Pancreas (tissue), 10 donors: ENCODE results near the gene PRLH. TPM values are rescaled to one million over a fixed set of nuclear protein-coding genes. Genes with fewer than 3 reads are reported as not detected.
A peak's percentile ranks its signal among the peaks of the same experiment; 100 is the strongest.

Experiments used
- ATAC-seq, 4 donors: fragments of 200-7000 bp; cut with Tn5 transposase; one replicate each; pipeline versions ENCODE4 v1.8.0 to v1.9.1; 2020; ENCODE audit warnings: mild to moderate bottlenecking in 4 of 4, moderate library complexity in 4 of 4
- DNase-seq, 6 donors: peaks; one replicate each; pipeline ENCODE4 v3.0.0-alpha.2; 2020
- FAIRE-seq: peaks from 2 replicates; lab custom pipeline; 2012; peaks lifted over from hg19 to GRCh38; lab: Jason Lieb, UNC
- H3K27ac ChIP-seq, 4 donors: fragments of 200-600 bp; sonication (generic); 1 replicate in 3 of 4; 2 replicates in 1 of 4; pipeline versions ENCODE4 v1.5.0 to v1.8.0; 2020
- H3K27me3 ChIP-seq, 4 donors: fragments of 200-600 bp; one replicate each; pipeline ENCODE4 v1.8.0; 2021
- H3K36me3 ChIP-seq, 3 donors: fragments of 200-600 bp; sonication (generic) in 1 of 3; one replicate each; pipeline versions ENCODE4 v1.5.0 to v1.8.0; 2020 to 2021
- H3K4me1 ChIP-seq, 3 donors: fragments of 200-600 bp; one replicate each; pipeline ENCODE4 v1.8.0; 2021
- H3K4me3 ChIP-seq, 4 donors: fragments of 200-600 bp; sonication (generic) in 2 of 4; one replicate each; pipeline versions ENCODE4 v1.5.0 to v1.8.0; 2020 to 2021
- H3K9me3 ChIP-seq, 4 donors: fragments of 200-600 bp; one replicate each; pipeline ENCODE4 v1.8.0; 2021
- WGBS, 2 donors: extraction: QIAGEN DNeasy Blood & Tissue Kit; methylation state at CpG; one replicate each; pipeline ENCODE4 v1.1.7; 2013; 5-methylcytosine and 5-hydroxymethylcytosine counted together
- intact Hi-C, 3 donors: fragments of 100-400 bp; cut with DNase I; formaldehyde crosslinking; loops; one replicate each; pipeline versions ENCODE4 v1.11.1 to v1.14.2; 2022
- polyA plus RNA-seq, 2 donors: library from polyadenylated mRNA; stranded (reverse); fragments of 200-250 nt; gene quantifications; one replicate each; pipeline ENCODE4 v1.2.3, GENCODE V29; 2013
- total RNA-seq, 6 donors: library from RNA; stranded (reverse); fragmentation: NEBNext Ultra II Directional in 4 of 6; extraction: Animal tissue kit (Norgen Biotek cat#: 25700) in 4 of 6; gene quantifications; one replicate each; pipeline versions ENCODE4 v1.2.1 to v1.2.4, GENCODE V29; 2021 to 2023
- TF ChIP-seq, protein P1 (sequence below), 4 donors: fragments of 200-600 bp; sonication (generic) in 3 of 4; IDR thresholded peaks; one replicate each; pipeline versions ENCODE4 v1.5.0 to v1.8.0; 2021; ENCODE audit warnings: antibody characterized with exemption in 4 of 4
- donor health status: healthy with polysubstance abuse.
- donor health status: DM: no; HTN: no; CAD: no; lungs with moderate emphysema.
- donor health status: DM: no; HTN: no; CAD: no.
- donor health status: control.
- donor health status: control.
- donor health status: Bipolar disorder and iron deficiency.
- donor health status: DM: yes; HTN: yes; CAD: no.
- donor health status: DM: no; HTN: no; CAD: no.
- donor health status: DM: no; HTN: no; CAD: no.
- donor health status: DM: yes; HTN: yes; CAD: no.

Gene PRLH
- total and polyA plus RNA-seq, 8 donors, result not detected

GRCh38 chr2:237549216-237549615, 17.2 kb upstream of the PRLH start:
- ATAC-seq (no peak), DNase-seq (peak in 1 of 6 donors; percentile 35), FAIRE-seq (no peak)
- no peaks in the 10 kb centered on the region for H3K36me3 ChIP-seq
- no peak overlapping the region for H3K27ac ChIP-seq
- 87 to 92% methylated on average over 8 of the region's 8 CpGs for WGBS, 2 donors
- intact Hi-C loops, result no loop called here
- H3K4me1 ChIP-seq, result no peaks in the 10 kb centered on the region
- H3K4me3 ChIP-seq, result no peak overlapping the region
- TF ChIP-seq, protein P1, sequence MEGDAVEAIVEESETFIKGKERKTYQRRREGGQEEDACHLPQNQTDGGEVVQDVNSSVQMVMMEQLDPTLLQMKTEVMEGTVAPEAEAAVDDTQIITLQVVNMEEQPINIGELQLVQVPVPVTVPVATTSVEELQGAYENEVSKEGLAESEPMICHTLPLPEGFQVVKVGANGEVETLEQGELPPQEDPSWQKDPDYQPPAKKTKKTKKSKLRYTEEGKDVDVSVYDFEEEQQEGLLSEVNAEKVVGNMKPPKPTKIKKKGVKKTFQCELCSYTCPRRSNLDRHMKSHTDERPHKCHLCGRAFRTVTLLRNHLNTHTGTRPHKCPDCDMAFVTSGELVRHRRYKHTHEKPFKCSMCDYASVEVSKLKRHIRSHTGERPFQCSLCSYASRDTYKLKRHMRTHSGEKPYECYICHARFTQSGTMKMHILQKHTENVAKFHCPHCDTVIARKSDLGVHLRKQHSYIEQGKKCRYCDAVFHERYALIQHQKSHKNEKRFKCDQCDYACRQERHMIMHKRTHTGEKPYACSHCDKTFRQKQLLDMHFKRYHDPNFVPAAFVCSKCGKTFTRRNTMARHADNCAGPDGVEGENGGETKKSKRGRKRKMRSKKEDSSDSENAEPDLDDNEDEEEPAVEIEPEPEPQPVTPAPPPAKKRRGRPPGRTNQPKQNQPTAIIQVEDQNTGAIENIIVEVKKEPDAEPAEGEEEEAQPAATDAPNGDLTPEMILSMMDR (IDR thresholded peaks at IDR 0.05), result no peak
- no peaks in the 10 kb centered on the region for H3K9me3 ChIP-seq
- H3K27me3 ChIP-seq, result no peaks in the 10 kb centered on the region

DNA sequence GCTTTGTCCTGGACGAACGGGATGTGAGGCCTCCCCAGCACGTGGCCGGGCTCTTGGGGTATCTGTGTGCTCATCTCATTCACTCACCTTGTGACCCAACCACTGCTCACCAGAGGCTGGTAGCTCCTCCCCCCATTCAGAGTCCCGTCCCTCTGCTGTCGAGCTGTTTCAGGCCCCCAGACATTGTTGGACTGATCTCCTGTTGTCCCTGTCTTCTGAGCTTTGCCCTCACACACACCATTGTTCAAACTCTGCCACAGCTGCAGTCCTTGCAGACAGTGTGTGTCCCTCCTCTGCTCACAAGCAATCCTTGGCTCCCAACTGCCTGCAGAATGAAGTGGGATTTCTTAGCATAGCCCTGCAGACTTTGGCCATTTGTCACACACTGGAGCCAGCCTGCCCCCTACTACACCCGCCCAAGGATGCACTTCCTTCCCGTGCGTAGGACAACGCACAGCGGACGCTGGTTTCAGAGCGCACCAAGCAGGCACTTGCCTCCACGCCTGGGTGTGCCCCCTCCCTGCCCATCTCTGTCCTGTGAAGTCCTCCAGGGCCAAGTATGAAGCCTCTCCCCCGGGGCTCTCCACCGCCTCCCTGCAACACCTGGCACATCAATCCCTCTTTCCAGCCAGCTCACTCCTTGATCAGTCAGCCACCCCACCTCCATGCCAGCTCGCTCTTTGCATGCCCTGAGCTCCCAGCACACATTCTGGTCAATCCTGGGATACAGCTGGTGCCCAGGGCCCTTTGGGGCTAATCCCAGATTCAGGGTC, 16.5 kb upstream of the PRLH start:
- intact Hi-C loops, result no loop called here
- H3K27me3 ChIP-seq, result no peaks in the 10 kb centered on the region
- no peaks in the 10 kb centered on the region for H3K9me3 ChIP-seq
- no peak overlapping the region for H3K27ac ChIP-seq
- no peaks in the 10 kb centered on the region for H3K36me3 ChIP-seq
- TF ChIP-seq, protein P1 (IDR thresholded peaks at IDR 0.05), result no peak
- H3K4me3 ChIP-seq, result no peak overlapping the region
- peak in 1 of 6 donors; percentile 35 for DNase-seq
- no peak for FAIRE-seq
- WGBS, 2 donors, result 78 to 85% methylated on average over 17 of the region's 17 CpGs
- no peak for ATAC-seq
- no peaks in the 10 kb centered on the region for H3K4me1 ChIP-seq

DNA sequence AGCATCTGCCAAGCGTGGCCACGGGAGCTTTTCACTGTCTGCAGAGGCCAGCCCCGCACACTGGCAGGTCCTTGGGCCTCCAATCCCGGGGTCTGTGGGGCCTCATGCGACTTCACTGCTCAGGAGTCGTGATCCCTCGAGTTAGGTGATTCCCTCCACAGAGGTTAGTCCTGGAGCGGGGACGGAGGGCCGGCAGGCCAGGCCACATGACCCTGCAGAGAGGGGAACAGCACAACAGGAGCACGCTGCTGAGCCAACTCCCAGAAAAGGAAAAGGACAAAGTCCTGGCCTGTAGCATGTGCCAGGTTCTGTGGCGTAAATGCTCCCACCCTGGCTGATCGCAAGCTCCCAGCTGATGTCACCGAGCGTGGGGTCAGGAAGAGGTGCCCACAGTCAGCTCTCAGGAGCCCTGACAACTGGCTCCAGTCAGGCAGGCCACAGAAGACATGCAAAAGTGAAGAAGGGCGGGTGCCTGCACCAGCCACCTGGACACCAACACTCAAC, 15.3 kb upstream of the PRLH start:
- no peaks in the 10 kb centered on the region for H3K36me3 ChIP-seq
- peaks cover 0 to 4% (median 0%) of the 10 kb centered on the region in 4 donors for H3K9me3 ChIP-seq
- intact Hi-C loops, result no loop called here
- TF ChIP-seq, protein P1 (IDR thresholded peaks at IDR 0.05), result no peak
- H3K4me1 ChIP-seq, result no peaks in the 10 kb centered on the region
- DNase-seq, result peak in 1 of 6 donors; percentile 31
- no peak for FAIRE-seq
- no peaks in the 10 kb centered on the region for H3K27me3 ChIP-seq
- WGBS, 2 donors, result 86 to 92% methylated on average over 16 of the region's 16 CpGs
- no peak overlapping the region for H3K4me3 ChIP-seq
- no peak overlapping the region for H3K27ac ChIP-seq
- ATAC-seq, result no peak

DNA sequence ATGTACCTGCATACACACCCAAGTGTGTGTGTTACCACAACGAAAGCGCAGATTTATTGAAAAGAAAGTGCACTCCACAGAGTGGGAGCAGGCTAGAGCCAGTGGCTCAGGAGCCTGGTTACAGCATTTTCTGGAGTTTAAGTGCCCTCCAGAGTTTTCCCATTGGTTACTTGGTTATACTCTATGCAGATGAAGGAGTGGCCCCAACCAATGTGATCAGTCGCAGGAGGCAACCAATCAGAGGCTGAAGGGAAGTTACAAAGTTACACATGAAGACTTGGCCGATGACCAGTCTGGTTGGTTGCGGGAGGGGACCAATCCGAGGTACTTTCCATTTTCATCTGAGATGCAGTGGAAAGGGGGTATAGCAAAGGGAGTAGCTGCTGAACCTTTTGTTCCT, 13.5 kb upstream of the PRLH start:
- ATAC-seq, result no peak
- Histone ChIP-seq H3K27ac (no peak overlapping the region), H3K4me3 (no peak overlapping the region), H3K27me3 (no peaks in the 10 kb centered on the region), H3K36me3 (no peaks in the 10 kb centered on the region), H3K4me1 (no peaks in the 10 kb centered on the region), H3K9me3 (peaks cover 0 to 4% (median 0%) of the 10 kb centered on the region in 4 donors)
- no peak for FAIRE-seq
- TF ChIP-seq, protein P1 (IDR thresholded peaks at IDR 0.05), result no peak
- DNase-seq, result no peak
- intact Hi-C loops, result no loop called here
- 90 to 95% methylated on average over 6 of the region's 6 CpGs for WGBS, 2 donors

DNA sequence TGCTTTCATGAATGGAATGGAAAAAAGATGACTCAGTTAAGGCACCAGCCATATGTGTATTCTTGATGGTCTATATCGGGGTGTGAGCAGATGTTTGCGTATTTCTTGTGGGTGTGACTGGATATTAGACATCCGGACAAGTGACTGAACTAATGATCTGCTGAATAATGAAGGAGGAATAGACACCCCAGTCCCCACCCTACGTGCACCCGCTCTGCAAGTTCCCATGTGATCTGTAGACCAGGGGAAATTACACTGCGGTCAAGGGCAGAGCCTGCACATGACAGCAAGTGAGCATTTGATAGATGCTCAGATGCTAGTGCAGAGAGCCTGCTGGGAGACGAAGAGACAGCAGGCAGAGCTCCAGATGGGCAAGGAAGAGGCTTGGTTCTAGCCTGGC, 12.4 kb upstream of the PRLH start:
- H3K4me1 ChIP-seq, result no peaks in the 10 kb centered on the region
- no peak for FAIRE-seq

More for the DNA sequence above, 12.4 kb upstream of the PRLH start:
- Histone ChIP-seq H3K36me3 (no peaks in the 10 kb centered on the region), H3K4me3 (no peak overlapping the region), H3K9me3 (peaks cover 0 to 4% (median 0%) of the 10 kb centered on the region in 4 donors), H3K27ac (no peak overlapping the region), H3K27me3 (no peaks in the 10 kb centered on the region)
- WGBS, 2 donors, result 87 to 92% methylated on average over 7 of the region's 7 CpGs
- ATAC-seq, result no peak
- intact Hi-C loops, result no loop called here
- TF ChIP-seq, protein P1 (IDR thresholded peaks at IDR 0.05), result no peak
- DNase-seq, result no peak
